ENCODE measurements around the gene SCO1. TPM values are rescaled to one million over a fixed set of nuclear protein-coding genes. Genes with fewer than 3 reads are reported as not detected.

SCO1 gene
- total RNA-seq, 1 experiment from 2014 or later = 60.3 TPM

DNA sequence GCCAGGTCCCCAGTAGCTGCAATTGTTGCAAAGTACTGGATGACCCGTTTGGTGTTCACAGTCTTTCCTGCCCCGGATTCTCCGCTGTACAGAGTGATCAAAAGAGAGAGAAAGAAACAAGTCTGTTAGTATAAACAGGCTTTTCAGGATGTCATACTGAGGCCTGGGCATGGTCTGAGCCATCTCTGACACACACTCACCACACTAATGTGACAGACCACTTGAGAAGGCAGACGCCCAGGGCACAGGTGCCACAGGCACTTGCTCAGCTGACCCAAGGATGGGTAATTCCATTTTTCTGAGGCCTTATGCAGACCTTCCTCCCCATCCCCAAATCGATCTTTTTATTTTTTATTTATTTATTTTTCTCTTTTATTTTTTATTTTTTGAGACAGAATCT is 47.7 kb downstream of the SCO1 start:
- Mint-ChIP-seq H3K27me3 (ENCODE audit: low read depth) (no peaks in the 10 kb centered on the region; the same call in none of the 2 replicates), H3K27ac (no peak overlapping the region), H3K36me3 (ENCODE audit: insufficient read depth in 1 of 3, low read depth in 3 of 3) (no peaks in the 10 kb centered on the region; a peak in 1 of 7 replicates), H3K4me1 (no peaks in the 10 kb centered on the region; a peak in 1 of 4 replicates), H3K4me3 (no peak overlapping the region), H3K9me3 (no peaks in the 10 kb centered on the region)
- H2BK15ac ChIP-seq (ENCODE audit: low read depth, low read length) = no peak overlapping the region
- DNase-seq = no peak
- no peak overlapping the region for H4K8ac ChIP-seq (replicated peaks; ENCODE audit: insufficient read length, low read depth, low read length)
- H4K91ac ChIP-seq (ENCODE audit: insufficient read length, low read depth, low read length) = no peak overlapping the region
- H3K27ac ChIP-seq (ENCODE audit: insufficient read length, low read depth, low read length) = no peak overlapping the region
- no peak overlapping the region for H3K4ac ChIP-seq (ENCODE audit: low read depth, low read length)
- no peak overlapping the region for H3K14ac ChIP-seq (ENCODE audit: insufficient read depth, low read length)
- H2AFZ ChIP-seq (ENCODE audit: low read length) = no peak overlapping the region
- H3K18ac ChIP-seq (ENCODE audit: insufficient read length, low read depth, low read length) = no peak overlapping the region
- no peak overlapping the region for H2BK5ac ChIP-seq (ENCODE audit: insufficient read length, low read length)
- H3K9ac ChIP-seq (ENCODE audit: extremely low read depth, insufficient read length, low read length) = no peak overlapping the region
- H3K23me2 ChIP-seq (ENCODE audit: insufficient read length, low read depth, low read length, poor library complexity, severe bottlenecking) = no peaks in the 10 kb centered on the region
- H4K20me1 ChIP-seq (ENCODE audit: control insufficient read depth, insufficient read depth, insufficient read length) = no peaks in the 10 kb centered on the region
- no peaks in the 10 kb centered on the region for H3K27me3 ChIP-seq (ENCODE audit: insufficient read depth, low read length)
- no peaks in the 10 kb centered on the region for H3K79me1 ChIP-seq (ENCODE audit: insufficient read depth, low read depth, low read length, poor library complexity, severe bottlenecking)
- no peak for TF ChIP-seq CTCF (conservative IDR thresholded peaks at IDR 0.05)
- no peaks in the 10 kb centered on the region for H3K9me3 ChIP-seq (ENCODE audit: control insufficient read depth, low read depth, low read length)
- no peak overlapping the region for H3K4me2 ChIP-seq (ENCODE audit: insufficient read depth, insufficient read length, low read length)
- H2BK12ac ChIP-seq (ENCODE audit: insufficient read length, low read depth, low read length) = no peak overlapping the region
- no peak overlapping the region for H3K56ac ChIP-seq (ENCODE audit: insufficient read length, low read depth, low read length)
- no peak overlapping the region for H3T11ph ChIP-seq (ENCODE audit: low read length)
- no peak overlapping the region for H4K5ac ChIP-seq (ENCODE audit: insufficient read length, low read depth, low read length)
- no peaks in the 10 kb centered on the region for H3K4me1 ChIP-seq (ENCODE audit: insufficient read depth, low read length)
- WGBS (ENCODE audit: extremely low coverage, insufficient read length, low lambda C conversion rate) = no CpG with 5 or more reads among the region's 5 CpGs
- H3K79me2 ChIP-seq (ENCODE audit: insufficient read depth, low read length) = no peaks in the 10 kb centered on the region
- H2BK120ac ChIP-seq (ENCODE audit: low read depth, low read length, poor library complexity, severe bottlenecking) = no peak overlapping the region
- H3K23ac ChIP-seq (ENCODE audit: insufficient read length, low read depth, low read length) = no peak overlapping the region
- no peak overlapping the region for H2BK20ac ChIP-seq (ENCODE audit: low read depth, low read length, poor library complexity, severe bottlenecking)
- no peak overlapping the region for H2AK5ac ChIP-seq (ENCODE audit: insufficient read length, low read length)
